H9 (cell line): ENCODE results near the gene TMEM175. TPM values are rescaled to one million over a fixed set of nuclear protein-coding genes. Genes with fewer than 3 reads are reported as not detected.

ENCODE experiments used
- DNase-seq: peaks from one replicate; pipeline ENCODE4 v3.0.0-alpha.2; 2017
- H2AFZ ChIP-seq: one replicate; pipeline ENCODE4 v1.6.1; 2013; ENCODE audit warnings: mild to moderate bottlenecking, low read length, control low read depth, moderate library complexity
- H2AK5ac ChIP-seq: 2 replicates; pipeline ENCODE4 v1.6.1; 2013; ENCODE audit warnings: low read length, control low read depth, mixed read lengths; ENCODE audit not compliant: insufficient read length
- H2BK120ac ChIP-seq: one replicate; pipeline ENCODE4 v1.6.1; 2013; ENCODE audit warnings: low read depth, mild to moderate bottlenecking, low read length, control low read depth, inconsistent platforms; ENCODE audit not compliant: poor library complexity, severe bottlenecking
- H2BK12ac ChIP-seq: 2 replicates; pipeline ENCODE4 v1.6.1; 2013; ENCODE audit warnings: low read length, control low read depth, mixed read lengths, low read depth; ENCODE audit not compliant: insufficient read length
- H2BK15ac ChIP-seq: 2 replicates; pipeline ENCODE4 v1.6.1; 2013; ENCODE audit warnings: low read depth, low read length, control low read depth
- H2BK20ac ChIP-seq: one replicate; pipeline ENCODE4 v1.6.1; 2013; ENCODE audit warnings: low read depth, mild to moderate bottlenecking, low read length, control low read depth, inconsistent platforms; ENCODE audit not compliant: poor library complexity, severe bottlenecking
- H2BK5ac ChIP-seq: 2 replicates; pipeline ENCODE4 v1.6.1; 2013; ENCODE audit warnings: low read length, control low read depth, mixed read lengths; ENCODE audit not compliant: insufficient read length
- H3K14ac ChIP-seq: 2 replicates; pipeline ENCODE4 v1.6.1; 2013; ENCODE audit warnings: low read length, control low read depth; ENCODE audit not compliant: insufficient read depth
- H3K18ac ChIP-seq: 2 replicates; pipeline ENCODE4 v1.6.1; 2013; ENCODE audit warnings: low read depth, mild to moderate bottlenecking, mixed read lengths, low read length, control low read depth; ENCODE audit not compliant: insufficient read length
- H3K23ac ChIP-seq: 2 replicates; pipeline ENCODE4 v1.6.1; 2013; ENCODE audit warnings: low read length, control low read depth, mixed read lengths, low read depth; ENCODE audit not compliant: insufficient read length
- H3K23me2 ChIP-seq: 2 replicates; pipeline ENCODE4 v1.6.1; 2013; ENCODE audit warnings: low read depth, mild to moderate bottlenecking, mixed read lengths, low read length, control low read depth; ENCODE audit not compliant: insufficient read length, poor library complexity, severe bottlenecking
- H3K27ac ChIP-seq: 2 replicates; pipeline ENCODE4 v1.5.1; 2013; ENCODE audit warnings: low read length, control low read depth, mixed read lengths, low read depth; ENCODE audit not compliant: insufficient read length
- H3K27me3 ChIP-seq: 2 replicates; pipeline ENCODE4 v1.6.1; 2013; ENCODE audit warnings: low read length, control low read depth, inconsistent platforms; ENCODE audit not compliant: insufficient read depth
- H3K4ac ChIP-seq: 2 replicates; pipeline ENCODE4 v1.6.1; 2013; ENCODE audit warnings: low read depth, mild to moderate bottlenecking, control low read depth, inconsistent platforms, low read length, moderate library complexity
- H3K4me1 ChIP-seq: 2 replicates; pipeline ENCODE4 v1.6.1; 2013; ENCODE audit warnings: low read length, control low read depth, inconsistent platforms; ENCODE audit not compliant: insufficient read depth
- H3K4me2 ChIP-seq: 2 replicates; pipeline ENCODE4 v1.6.1; 2013; ENCODE audit warnings: low read length, control low read depth, mixed read lengths; ENCODE audit not compliant: insufficient read length, insufficient read depth
- H3K56ac ChIP-seq: 2 replicates; pipeline ENCODE4 v1.6.1; 2013; ENCODE audit warnings: low read depth, mild to moderate bottlenecking, mixed read lengths, low read length, control low read depth; ENCODE audit not compliant: insufficient read length
- H3K79me1 ChIP-seq: 2 replicates; pipeline ENCODE4 v1.6.1; 2013; ENCODE audit warnings: low read depth, mild to moderate bottlenecking, moderate library complexity, low read length, control low read depth, inconsistent platforms; ENCODE audit not compliant: insufficient read depth, poor library complexity, severe bottlenecking
- H3K79me2 ChIP-seq: 2 replicates; pipeline ENCODE4 v1.6.1; 2013; ENCODE audit warnings: low read length, control low read depth, inconsistent platforms; ENCODE audit not compliant: insufficient read depth
- H3K9ac ChIP-seq: 2 replicates; pipeline ENCODE4 v1.6.1; 2013; ENCODE audit warnings: low read length, control low read depth, mixed read lengths; ENCODE audit not compliant: insufficient read length; ENCODE audit errors: extremely low read depth
- H3K9me3 ChIP-seq: one replicate; pipeline ENCODE4 v1.6.1; 2013; ENCODE audit warnings: low read depth, low read length, inconsistent platforms; ENCODE audit not compliant: control insufficient read depth
- H3T11ph ChIP-seq: one replicate; pipeline ENCODE4 v1.6.1; 2013; ENCODE audit warnings: mild to moderate bottlenecking, low read length, control low read depth, inconsistent platforms
- H4K20me1 ChIP-seq: one replicate; pipeline ENCODE4 v1.6.1; 2013; ENCODE audit not compliant: control insufficient read depth, insufficient read length, insufficient read depth
- H4K5ac ChIP-seq: 2 replicates; pipeline ENCODE4 v1.6.1; 2013; ENCODE audit warnings: low read depth, mild to moderate bottlenecking, mixed read lengths, low read length, control low read depth; ENCODE audit not compliant: insufficient read length
- H4K8ac ChIP-seq: replicated peaks from 2 replicates; pipeline ENCODE4 v1.6.1; 2013; ENCODE audit warnings: low read length, control low read depth, mixed read lengths, low read depth; ENCODE audit not compliant: insufficient read length
- H4K91ac ChIP-seq: 2 replicates; pipeline ENCODE4 v1.6.1; 2013; ENCODE audit warnings: low read depth, mild to moderate bottlenecking, moderate library complexity, mixed read lengths, low read length, control low read depth; ENCODE audit not compliant: insufficient read length
- H3K27ac Mint-ChIP-seq, 3 experiments: 2 replicates in 2 of 3; 3 replicates in 1 of 3; pipeline ENCODE4 v1.8.0; 2020 to 2021; ENCODE audit warnings: mixed read lengths in 3 of 3, mild to moderate bottlenecking in 1 of 3, moderate library complexity in 1 of 3
- H3K27me3 Mint-ChIP-seq: 2 replicates; pipeline ENCODE4 v1.8.0; 2021; ENCODE audit warnings: low read depth, mild to moderate bottlenecking, moderate library complexity, mixed read lengths
- H3K36me3 Mint-ChIP-seq, 3 experiments: 2 replicates in 2 of 3; 3 replicates in 1 of 3; pipeline ENCODE4 v1.8.0; 2020 to 2021; ENCODE audit warnings: low read depth in 3 of 3, mixed read lengths in 3 of 3; ENCODE audit not compliant: insufficient read depth in 1 of 3
- H3K4me1 Mint-ChIP-seq, 2 experiments: 2 replicates each; pipeline ENCODE4 v1.8.0; 2020; ENCODE audit warnings: mixed read lengths in 2 of 2
- H3K4me3 Mint-ChIP-seq, 2 experiments: 2 replicates in 1 of 2; 3 replicates in 1 of 2; pipeline ENCODE4 v1.8.0; 2020 to 2021; ENCODE audit warnings: mild to moderate bottlenecking in 2 of 2, mixed read lengths in 2 of 2, moderate library complexity in 1 of 2
- H3K9me3 Mint-ChIP-seq, 2 experiments: 2 replicates in 1 of 2; 3 replicates in 1 of 2; pipeline ENCODE4 v1.8.0; 2020; ENCODE audit warnings: mild to moderate bottlenecking in 2 of 2, mixed read lengths in 2 of 2, moderate library complexity in 1 of 2
- WGBS: extraction: QIAGEN DNeasy Blood & Tissue Kit; methylation state at CpG from one replicate; pipeline ENCODE4 v1.1.7; 2013; ENCODE audit warnings: missing lambda C conversion rate, low lambda C conversion rate, mixed read lengths; ENCODE audit not compliant: insufficient read length; ENCODE audit errors: extremely low coverage; 5-methylcytosine and 5-hydroxymethylcytosine counted together
- total RNA-seq: library from RNA; stranded (reverse); gene quantifications from 2 replicates; pipeline ENCODE4 v1.2.1, GENCODE V29; 2021
- TF ChIP-seq, protein P1 (sequence below): fragments of 200-600 bp; sonication (generic); conservative IDR thresholded peaks from 3 replicates; pipeline ENCODE4 v1.8.0; 2021; ENCODE audit warnings: antibody characterized with exemption, mild to moderate bottlenecking

TMEM175 gene
- total RNA-seq, 1 experiment from 2014 or later = 6.4 TPM

DNA sequence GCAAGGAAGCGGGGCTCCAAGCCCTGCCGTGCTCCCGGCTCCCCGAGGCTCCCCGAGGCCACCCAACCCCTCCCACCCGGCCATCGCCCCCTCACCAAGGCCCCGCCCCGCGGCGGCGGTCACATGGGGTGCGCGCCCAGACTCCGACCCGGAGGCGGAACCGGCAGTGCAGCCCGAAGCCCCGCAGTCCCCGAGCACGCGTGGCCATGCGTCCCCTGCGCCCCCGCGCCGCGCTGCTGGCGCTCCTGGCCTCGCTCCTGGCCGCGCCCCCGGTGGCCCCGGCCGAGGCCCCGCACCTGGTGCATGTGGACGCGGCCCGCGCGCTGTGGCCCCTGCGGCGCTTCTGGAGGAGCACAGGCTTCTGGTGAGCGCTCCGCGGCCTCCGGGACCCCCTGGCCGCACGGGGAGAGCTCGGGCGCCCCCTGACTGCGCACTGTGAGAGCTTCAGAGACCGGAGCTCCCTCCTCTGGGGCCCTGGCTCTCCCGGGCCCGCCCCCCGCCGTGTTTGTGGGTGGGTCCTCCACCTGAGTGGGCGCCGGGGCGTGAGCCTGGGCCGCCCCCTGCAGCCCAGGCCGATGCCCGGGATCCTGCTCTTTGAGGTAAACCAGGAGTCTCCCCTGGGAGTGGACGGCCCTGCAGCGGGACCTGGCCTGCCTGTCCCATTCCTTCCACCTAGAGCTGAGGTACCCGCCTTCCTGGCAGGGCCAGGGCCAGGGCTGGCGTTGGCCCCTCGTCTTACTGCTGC, 54.8 kb downstream of the TMEM175 start, which contains the start of gene IDUA:
Gene IDUA (plus strand): TSS at position 166 of the 745 bp plus-strand sequence. CDS start 41 bp downstream, at position 207.
- H2AFZ ChIP-seq = no peak within 1 kb of the TSS
- no peak within 1 kb of the TSS for H4K8ac ChIP-seq
- H3K14ac ChIP-seq = peak within 1 kb of the TSS; percentile 30
- H2AK5ac ChIP-seq = no peak within 1 kb of the TSS
- no peak within 1 kb of the TSS for H3K18ac ChIP-seq
- H4K91ac ChIP-seq = no peak within 1 kb of the TSS
- no peaks in the 10 kb centered on the region for H3K79me1 ChIP-seq
- no peaks in the 10 kb centered on the region for H4K20me1 ChIP-seq
- no peaks in the 10 kb centered on the region for H3K9me3 ChIP-seq
- H3K9ac ChIP-seq = peak within 1 kb of the TSS; percentile 4
- no peaks in the 10 kb centered on the region for H3K79me2 ChIP-seq
- peaks cover 39% of the 10 kb centered on the region for H3K27me3 Mint-ChIP-seq
- no peak within 1 kb of the TSS for H3K4ac ChIP-seq
- peak within 1 kb of the TSS; percentile 75 to 89 for H3K4me3 Mint-ChIP-seq
- H3K27ac ChIP-seq = no peak within 1 kb of the TSS
- no peak within 1 kb of the TSS for H2BK20ac ChIP-seq
- H3K27ac Mint-ChIP-seq = no peak within 1 kb of the TSS
- peaks cover 3% of the 10 kb centered on the region for H3K23me2 ChIP-seq
- peaks cover 3% of the 10 kb centered on the region; the same call in 1 of the 2 replicates for H3K4me1 ChIP-seq
- no peak within 1 kb of the TSS for H3T11ph ChIP-seq
- H2BK12ac ChIP-seq = no peak within 1 kb of the TSS
- TF ChIP-seq, protein P1, sequence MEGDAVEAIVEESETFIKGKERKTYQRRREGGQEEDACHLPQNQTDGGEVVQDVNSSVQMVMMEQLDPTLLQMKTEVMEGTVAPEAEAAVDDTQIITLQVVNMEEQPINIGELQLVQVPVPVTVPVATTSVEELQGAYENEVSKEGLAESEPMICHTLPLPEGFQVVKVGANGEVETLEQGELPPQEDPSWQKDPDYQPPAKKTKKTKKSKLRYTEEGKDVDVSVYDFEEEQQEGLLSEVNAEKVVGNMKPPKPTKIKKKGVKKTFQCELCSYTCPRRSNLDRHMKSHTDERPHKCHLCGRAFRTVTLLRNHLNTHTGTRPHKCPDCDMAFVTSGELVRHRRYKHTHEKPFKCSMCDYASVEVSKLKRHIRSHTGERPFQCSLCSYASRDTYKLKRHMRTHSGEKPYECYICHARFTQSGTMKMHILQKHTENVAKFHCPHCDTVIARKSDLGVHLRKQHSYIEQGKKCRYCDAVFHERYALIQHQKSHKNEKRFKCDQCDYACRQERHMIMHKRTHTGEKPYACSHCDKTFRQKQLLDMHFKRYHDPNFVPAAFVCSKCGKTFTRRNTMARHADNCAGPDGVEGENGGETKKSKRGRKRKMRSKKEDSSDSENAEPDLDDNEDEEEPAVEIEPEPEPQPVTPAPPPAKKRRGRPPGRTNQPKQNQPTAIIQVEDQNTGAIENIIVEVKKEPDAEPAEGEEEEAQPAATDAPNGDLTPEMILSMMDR = peak; percentile 52
- H3K4me1 Mint-ChIP-seq = peaks cover 11 to 13% of the 10 kb centered on the region in 2 experiments
- 0 out of 5 replicates have a peak, but pooled peaks cover 0 to 4% of the 10 kb centered on the region in 2 experiments for H3K9me3 Mint-ChIP-seq
- no peak within 1 kb of the TSS for H3K23ac ChIP-seq
- no peak within 1 kb of the TSS for H2BK15ac ChIP-seq
- no CpG with 5 or more reads among the region's 69 CpGs for WGBS
- no peak within 1 kb of the TSS for H3K56ac ChIP-seq
- peak; percentile 73 for DNase-seq
- peak within 1 kb of the TSS; percentile 78 for H3K4me2 ChIP-seq
- H3K27me3 ChIP-seq = no peaks in the 10 kb centered on the region; the same call in 1 of the 2 replicates
- no peak within 1 kb of the TSS for H2BK5ac ChIP-seq
- H2BK120ac ChIP-seq = no peak within 1 kb of the TSS
- H3K36me3 Mint-ChIP-seq = no peaks in the 10 kb centered on the region
- H4K5ac ChIP-seq = no peak within 1 kb of the TSS
